Measurements from ENCODE around the gene DDX10. TPM values are rescaled to one million over a fixed set of nuclear protein-coding genes. Genes with fewer than 3 reads are reported as not detected.
A peak's percentile ranks its signal among the peaks of the same experiment; 100 is the strongest.

The DDX10 gene
- total RNA-seq, 4 donors from 2014 or later, result 17.0 to 39.0 (median 34.3) TPM

DNA sequence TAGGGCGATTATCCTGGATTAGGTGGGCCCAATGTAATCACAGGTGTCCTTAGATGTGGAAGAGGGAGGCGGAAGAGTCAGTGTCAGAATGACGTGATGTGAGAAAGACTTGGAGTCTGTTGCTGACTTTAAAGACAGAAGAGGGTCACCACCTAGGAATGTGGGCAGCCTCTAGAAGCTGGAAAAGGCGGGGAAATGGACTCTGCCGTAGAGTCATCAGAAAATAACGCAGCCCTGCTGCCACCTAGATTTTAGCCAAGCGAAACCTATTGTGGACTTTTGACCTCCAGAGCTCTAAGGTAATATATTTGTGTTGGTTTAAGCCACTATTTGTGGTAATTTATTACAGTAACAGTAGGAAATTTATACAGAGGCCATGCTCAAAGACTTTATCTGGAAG lies 4.8 kb downstream of the DDX10 start:
- TF ChIP-seq POLR2A (IDR thresholded peaks at IDR 0.05), result no peak
- TF ChIP-seq CTCF (IDR thresholded peaks at IDR 0.05), result no peak
- WGBS, 2 donors, result 95 to 97% methylated on average over 7 of the region's 7 CpGs

GRCh38 chr11:108670451-108670850 lies 5.6 kb downstream of the DDX10 start:
- no peak for DNase-seq
- H3K27me3 ChIP-seq, result no peaks in the 10 kb centered on the region
- no peaks in the 10 kb centered on the region for H3K9me3 ChIP-seq
- peaks cover 0 to under 1% of the 10 kb centered on the region in 2 donors for H3K36me3 ChIP-seq
- peaks cover 15 to 32% of the 10 kb centered on the region in 2 donors for H3K4me1 ChIP-seq
- intact Hi-C loops (cut with DNase I), result no loop called here
- no peak overlapping the region for H3K4me3 ChIP-seq (replicated peaks in 1 of 3)
- WGBS, 2 donors, result 93 to 97% methylated on average over 4 of the region's 4 CpGs
- no peak for TF ChIP-seq POLR2A (IDR thresholded peaks at IDR 0.05)
- no peak for TF ChIP-seq CTCF (IDR thresholded peaks at IDR 0.05)
- no peak overlapping the region for H3K27ac ChIP-seq

More for the DNA sequence above, 4.8 kb downstream of the DDX10 start:
- no peaks in the 10 kb centered on the region for H3K9me3 ChIP-seq
- no peaks in the 10 kb centered on the region for H3K27me3 ChIP-seq
- H3K27ac ChIP-seq, result no peak overlapping the region
- no peaks in the 10 kb centered on the region for H3K36me3 ChIP-seq
- H3K4me3 ChIP-seq (replicated peaks in 1 of 3), result no peak overlapping the region
- intact Hi-C loops (cut with DNase I), result loop anchor here (10.0 kb wide), 1 partner anchor 205 kb away; the partner anchor contains the start of gene C11orf65
- peaks cover 15 to 32% of the 10 kb centered on the region in 2 donors for H3K4me1 ChIP-seq
- no peak for DNase-seq

DNA sequence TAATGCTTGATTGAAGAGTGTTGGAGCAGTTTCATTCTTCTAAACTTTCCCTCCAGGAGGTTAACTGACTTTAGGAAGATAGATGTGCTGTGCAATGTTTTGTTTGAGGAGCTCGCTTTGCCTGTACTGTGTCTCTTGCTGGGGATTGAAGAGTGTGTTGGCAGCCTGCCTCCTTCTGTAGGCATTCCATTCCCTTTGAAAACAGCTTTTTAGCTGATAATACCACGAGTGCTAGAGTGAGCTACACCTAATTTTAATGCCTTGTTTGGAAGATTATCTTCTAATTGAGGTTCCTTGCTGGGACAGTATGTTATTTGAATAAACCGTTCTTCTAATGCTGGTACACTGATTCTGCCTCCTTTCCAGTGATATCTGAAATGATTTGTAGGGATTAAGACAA lies 7.2 kb downstream of the DDX10 start:
- Histone ChIP-seq H3K27ac (no peak overlapping the region), H3K4me1 (peaks cover 6 to 19% of the 10 kb centered on the region in 2 donors), H3K4me3 (replicated peaks in 1 of 3) (no peak overlapping the region), H3K9me3 (no peaks in the 10 kb centered on the region), H3K36me3 (peaks cover 7% of the 10 kb centered on the region in 2 donors), H3K27me3 (no peaks in the 10 kb centered on the region)
- WGBS, 2 donors, result 36 to 42% methylated on average over 3 of the region's 3 CpGs
- TF ChIP-seq POLR2A (IDR thresholded peaks at IDR 0.05) (no peak), CTCF (IDR thresholded peaks at IDR 0.05) (no peak)
- intact Hi-C loops (cut with DNase I), result no loop called here
- peak; percentile 67 to 79 for DNase-seq

DNA sequence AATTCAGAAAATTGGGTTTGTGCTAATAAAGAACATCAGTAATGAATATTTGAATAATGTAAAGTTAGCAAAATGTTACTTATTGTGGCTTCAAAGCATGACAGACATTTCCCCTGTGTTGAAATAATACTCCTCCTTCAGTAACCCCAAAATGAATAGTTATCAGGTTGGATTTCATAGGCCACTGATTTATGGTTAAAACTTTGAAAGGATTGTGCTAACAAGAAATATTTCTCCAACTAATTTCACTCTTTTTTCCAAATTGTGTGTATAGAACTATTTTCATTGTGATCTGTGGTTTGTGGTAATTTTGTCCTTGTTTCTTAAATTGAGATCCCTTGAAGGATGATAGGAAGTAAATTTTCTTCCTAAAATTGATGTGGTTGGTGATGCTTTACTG lies 7.9 kb downstream of the DDX10 start:
- Histone ChIP-seq H3K27ac (no peak overlapping the region), H3K36me3 (peaks cover 7 to 14% of the 10 kb centered on the region in 2 donors), H3K4me3 (replicated peaks in 1 of 3) (no peak overlapping the region), H3K27me3 (no peaks in the 10 kb centered on the region), H3K4me1 (peaks cover 6 to 13% of the 10 kb centered on the region in 2 donors), H3K9me3 (no peaks in the 10 kb centered on the region)
- TF ChIP-seq CTCF (IDR thresholded peaks at IDR 0.05) (no peak), POLR2A (IDR thresholded peaks at IDR 0.05) (no peak)
- intact Hi-C loops (cut with DNase I), result no loop called here
- DNase-seq, result no peak

GRCh38 chr11:108679045-108679444 lies 14.2 kb downstream of the DDX10 start:
- 94 to 99% methylated on average over 2 of the region's 2 CpGs for WGBS, 2 donors
- no peaks in the 10 kb centered on the region for H3K4me1 ChIP-seq
- TF ChIP-seq CTCF (IDR thresholded peaks at IDR 0.05) (no peak), POLR2A (IDR thresholded peaks at IDR 0.05) (no peak)
- H3K36me3 ChIP-seq, result peaks cover 12 to 23% of the 10 kb centered on the region in 2 donors
- intact Hi-C loops (cut with DNase I), result no loop called here
- H3K27me3 ChIP-seq, result no peaks in the 10 kb centered on the region
- no peaks in the 10 kb centered on the region for H3K9me3 ChIP-seq
- no peak overlapping the region for H3K27ac ChIP-seq
- no peak overlapping the region for H3K4me3 ChIP-seq (replicated peaks in 1 of 3)
- no peak for DNase-seq
